Common myeloid progenitor, CD34-positive (primary cell): ENCODE data around the gene ANKRD6.

Experiments
- CTCF ChIA-PET: fragments of 350-600 bp; sonication (Branson Sonifier 250); formaldehyde crosslinking; loops from one replicate; lab custom pipeline; 2021; ENCODE audit warnings: antibody characterized with exemption; lab: Charles Lee
- POLR2A ChIA-PET: fragments of 350-600 bp; sonication (Branson Sonifier 250); formaldehyde crosslinking; loops from one replicate; lab custom pipeline; 2021; ENCODE audit warnings: antibody characterized with exemption; lab: Charles Lee
- DNase-seq, 3 donors: peaks; one replicate each; pipeline versions ENCODE4 v3.0.0 to v3.0.0-alpha.2; 2013
- H3K27ac ChIP-seq, 2 experiments: 1 replicate in 1 of 2; 2 replicates in 1 of 2; pipeline ENCODE4 v1.7.0; 2013; ENCODE audit warnings: inconsistent platforms in 2 of 2, low read length in 2 of 2, mild to moderate bottlenecking in 2 of 2, low read depth in 1 of 2, moderate library complexity in 1 of 2; ENCODE audit not compliant: severe bottlenecking in 2 of 2, insufficient read depth in 1 of 2, poor library complexity in 1 of 2
- H3K27me3 ChIP-seq, 5 experiments: replicated peaks in 2 of 5; 1 replicate in 3 of 5; 2 replicates in 2 of 5; pipeline versions ENCODE4 v1.6.1 to v1.7.0; 2013; ENCODE audit warnings: low read length in 4 of 5, mild to moderate bottlenecking in 2 of 5, moderate library complexity in 2 of 5, inconsistent platforms in 1 of 5; ENCODE audit not compliant: insufficient read depth in 5 of 5, control insufficient read depth in 4 of 5
- H3K36me3 ChIP-seq, 4 experiments: 1 replicate in 2 of 4; 2 replicates in 2 of 4; pipeline versions ENCODE4 v1.6.1 to v1.7.0; 2013; ENCODE audit warnings: low read length in 3 of 4, control low read depth in 1 of 4, mild to moderate bottlenecking in 1 of 4; ENCODE audit not compliant: control insufficient read depth in 4 of 4, insufficient read depth in 4 of 4
- H3K4me1 ChIP-seq, 4 experiments: 1 replicate in 3 of 4; 2 replicates in 1 of 4; pipeline versions ENCODE4 v1.6.1 to v1.7.1; 2013; ENCODE audit warnings: low read length in 3 of 4, mild to moderate bottlenecking in 3 of 4, control low read depth in 1 of 4, inconsistent platforms in 1 of 4, moderate library complexity in 1 of 4; ENCODE audit not compliant: control insufficient read depth in 4 of 4, insufficient read depth in 4 of 4; ENCODE audit errors: control extremely low read depth in 1 of 4
- H3K4me3 ChIP-seq, 7 experiments: 1 replicate in 4 of 7; 2 replicates in 3 of 7; pipeline versions ENCODE4 v1.5.1 to v1.7.0; 2013; ENCODE audit warnings: mild to moderate bottlenecking in 7 of 7, low read length in 6 of 7, moderate library complexity in 6 of 7, inconsistent platforms in 2 of 7, low read depth in 2 of 7, control low read depth in 1 of 7; ENCODE audit not compliant: insufficient read depth in 4 of 7, control insufficient read depth in 1 of 7; ENCODE audit errors: extremely low read depth in 1 of 7
- H3K9me3 ChIP-seq, 5 experiments: 1 replicate in 4 of 5; 2 replicates in 1 of 5; pipeline versions ENCODE4 v1.6.1 to v1.7.1; 2013; ENCODE audit warnings: low read length in 4 of 5, mild to moderate bottlenecking in 2 of 5, inconsistent platforms in 1 of 5, low read depth in 1 of 5, moderate library complexity in 1 of 5; ENCODE audit not compliant: control insufficient read depth in 4 of 5, insufficient read depth in 2 of 5; ENCODE audit errors: control extremely low read depth in 1 of 5
- WGBS: methylation state at CpG from one replicate; pipeline ENCODE4 v1.1.5; 2013; ENCODE audit not compliant: insufficient coverage; 5-methylcytosine and 5-hydroxymethylcytosine counted together

ANKRD6 gene

GRCh38 chr6:89402776-89403175 is 30.2 kb upstream of the ANKRD6 start:
- no peak overlapping the region for H3K27ac ChIP-seq
- 100% methylated on average over 6 of the region's 6 CpGs for WGBS
- no peaks in the 10 kb centered on the region for H3K9me3 ChIP-seq
- H3K4me3 ChIP-seq, result no peak overlapping the region
- ChIA-PET CTCF (interaction anchor here (0.6 to 2.3 kb wide), 3 partner anchors 26 to 37 kb away, joined by 3 to 8 read pairs (median 6); no protein-coding TSS in a partner anchor), POLR2A (no interaction called here)
- peaks cover 0 to 4% (median 0%) of the 10 kb centered on the region in 4 experiments for H3K36me3 ChIP-seq
- DNase-seq, result no peak
- H3K4me1 ChIP-seq, result peaks cover 5 to 37% (median 19%) of the 10 kb centered on the region in 4 experiments
- H3K27me3 ChIP-seq, result no peaks in the 10 kb centered on the region

- Histone ChIP-seq H3K36me3 (peaks cover 0 to 4% (median 0%) of the 10 kb centered on the region in 4 experiments), H3K27ac (no peak overlapping the region), H3K9me3 (no peaks in the 10 kb centered on the region), H3K27me3 (no peaks in the 10 kb centered on the region), H3K4me3 (no peak overlapping the region), H3K4me1 (peaks cover 5 to 50% (median 22%) of the 10 kb centered on the region in 4 experiments)
- WGBS, result 88% methylated on average over 3 of the region's 3 CpGs
- CTCF ChIA-PET, result interaction anchor here (1.0 to 1.8 kb wide), 2 partner anchors 28 to 32 kb away, joined by 3 to 7 read pairs; no protein-coding TSS in a partner anchor
- POLR2A ChIA-PET, result no interaction called here
- no peak for DNase-seq
Measured at GRCh38 chr6:89404512-89404911, 28.4 kb upstream of the ANKRD6 start.

GRCh38 chr6:89406141-89406540 is 26.8 kb upstream of the ANKRD6 start:
- Histone ChIP-seq H3K4me1 (peaks cover 5 to 58% (median 30%) of the 10 kb centered on the region in 4 experiments), H3K27ac (no peak overlapping the region), H3K36me3 (peaks cover 0 to 4% (median 0%) of the 10 kb centered on the region in 4 experiments), H3K9me3 (no peaks in the 10 kb centered on the region), H3K27me3 (no peaks in the 10 kb centered on the region), H3K4me3 (peak overlapping the region in 3 of 7 experiments; percentile 3 to 51 (median 30))
- POLR2A ChIA-PET, result no interaction called here
- 34% methylated on average over 6 of the region's 10 CpGs for WGBS
- DNase-seq, result peak; percentile 22 to 79 (median 64)
- CTCF ChIA-PET, result interaction anchor here (0.9 to 1.8 kb wide), 3 partner anchors 26 to 34 kb away, joined by 3 to 6 read pairs (median 5); no protein-coding TSS in a partner anchor

- Histone ChIP-seq H3K27ac (no peak overlapping the region), H3K27me3 (no peaks in the 10 kb centered on the region), H3K36me3 (peaks cover 0 to 2% (median 0%) of the 10 kb centered on the region in 4 experiments), H3K4me3 (peak overlapping the region in 2 of 7 experiments; percentile 24 to 84), H3K4me1 (peaks cover 9 to 72% (median 42%) of the 10 kb centered on the region in 4 experiments), H3K9me3 (no peaks in the 10 kb centered on the region)
- CTCF ChIA-PET, result interaction anchor here (1.0 to 1.5 kb wide), 5 partner anchors 14 to 62 kb away, joined by 3 to 6 read pairs (median 3); no protein-coding TSS in a partner anchor
- 95% methylated on average over 4 of the region's 7 CpGs for WGBS
- POLR2A ChIA-PET, result interaction anchor here (0.6 kb wide), 1 partner anchor 41 kb away, joined by 3 read pairs; no protein-coding TSS in a partner anchor
- no peak for DNase-seq
Measured at GRCh38 chr6:89409461-89410035, 23.4 kb upstream of the ANKRD6 start.

- WGBS, result 67% methylated on average over 6 of the region's 10 CpGs
- peaks cover 9 to 71% (median 42%) of the 10 kb centered on the region in 4 experiments for H3K4me1 ChIP-seq
- H3K4me3 ChIP-seq, result peak overlapping the region in 6 of 7 experiments; percentile 44 to 88 (median 82)
- no peaks in the 10 kb centered on the region for H3K27me3 ChIP-seq
- CTCF ChIA-PET, result interaction anchor here (1.0 to 7.8 kb wide), 10 partner anchors 13 to 63 kb away, joined by 3 to 53 read pairs (median 3); partner anchors contain the start of gene ANKRD6
- no peaks in the 10 kb centered on the region for H3K9me3 ChIP-seq
- POLR2A ChIA-PET, result interaction anchor here (0.6 to 1.0 kb wide), 2 partner anchors 11 to 44 kb away, joined by 3 to 4 read pairs; no protein-coding TSS in a partner anchor
- peak in 2 of 3 donors; percentile 36 to 38 for DNase-seq
- H3K36me3 ChIP-seq, result no peaks in the 10 kb centered on the region
- no peak overlapping the region for H3K27ac ChIP-seq
Measured at GRCh38 chr6:89410231-89410761, 22.7 kb upstream of the ANKRD6 start.

- H3K4me3 ChIP-seq, result peak overlapping the region; percentile 44 to 88 (median 82)
- 0% methylated on average over 4 of the region's 4 CpGs for WGBS
- no peaks in the 10 kb centered on the region for H3K9me3 ChIP-seq
- H3K36me3 ChIP-seq, result no peaks in the 10 kb centered on the region
- H3K27me3 ChIP-seq, result no peaks in the 10 kb centered on the region
- DNase-seq, result no peak
- POLR2A ChIA-PET, result interaction anchor here (0.6 to 1.0 kb wide), 2 partner anchors 10 to 44 kb away, joined by 3 to 4 read pairs; no protein-coding TSS in a partner anchor
- CTCF ChIA-PET, result interaction anchor here (1.0 to 7.8 kb wide), 10 partner anchors 12 to 63 kb away, joined by 3 to 53 read pairs (median 4); partner anchors contain the start of gene ANKRD6
- no peak overlapping the region for H3K27ac ChIP-seq
- peaks cover 8 to 66% (median 40%) of the 10 kb centered on the region in 4 experiments for H3K4me1 ChIP-seq
Measured at GRCh38 chr6:89410788-89411144, 22.2 kb upstream of the ANKRD6 start.
